SK-N-SH (cell line): ENCODE results near the gene TSPAN11. TPM values are rescaled to one million over a fixed set of nuclear protein-coding genes. Genes with fewer than 3 reads are reported as not detected.

Source experiments
- CTCF ChIA-PET: fragments of 300-600, 350-600 bp; formaldehyde crosslinking; extraction: SDS; loops from one replicate; lab custom pipeline; 2021; lab: Yijun Ruan, JAX
- POLR2A ChIA-PET: fragments of 350-600 bp; sonication (Branson Sonifier 250); formaldehyde crosslinking; extraction: SDS; loops from one replicate; lab custom pipeline; 2020; ENCODE audit warnings: antibody characterized with exemption, inconsistent platforms; lab: Yijun Ruan, JAX
- DNase-seq: peaks from one replicate; pipeline ENCODE4 v3.0.0; 2012
- H2AFZ ChIP-seq: fragments of 200-600 bp; sonication (generic); 2 replicates; pipeline ENCODE4 v1.8.1; 2016; ENCODE audit warnings: antibody characterized with exemption, mild to moderate bottlenecking, low read depth
- H3F3A ChIP-seq: fragments of 200-600 bp; sonication (generic); replicated peaks from 2 replicates; pipeline ENCODE3; 2016; ENCODE audit warnings: antibody characterized with exemption, mild to moderate bottlenecking; ENCODE audit not compliant: insufficient read depth
- H3K27ac ChIP-seq, 2 experiments: fragments of 200-500 bp in 1 of 2; fragments of 200-600 bp in 1 of 2; sonication (Bioruptor generic) in 1 of 2; sonication (generic), shearing (Covaris generic) in 1 of 2; 2 replicates each; pipeline versions ENCODE4 v1.5.1 to v1.6.1; 2014 to 2016; ENCODE audit warnings: low read depth in 2 of 2, inconsistent platforms in 1 of 2, low read length in 1 of 2, mild to moderate bottlenecking in 1 of 2, mixed read lengths in 1 of 2
- H3K27me3 ChIP-seq: fragments of 200-600 bp; sonication (generic), shearing (Covaris generic); 2 replicates; pipeline ENCODE4 v1.6.1; 2016; ENCODE audit warnings: mixed run types; ENCODE audit not compliant: insufficient read depth
- H3K36me3 ChIP-seq, 2 experiments: fragments of 200-500 bp in 1 of 2; fragments of 200-600 bp in 1 of 2; sonication (Bioruptor generic) in 1 of 2; sonication (generic) in 1 of 2; replicated peaks in 1 of 2; 2 replicates each; pipeline versions ENCODE3 to v1.5.1; 2014 to 2016; ENCODE audit warnings: low read length in 1 of 2, mild to moderate bottlenecking in 1 of 2; ENCODE audit not compliant: insufficient read depth in 2 of 2, control insufficient read depth in 1 of 2
- H3K4me1 ChIP-seq, 2 experiments: fragments of 200-500 bp in 1 of 2; fragments of 200-600 bp in 1 of 2; sonication (Bioruptor generic) in 1 of 2; sonication (generic), shearing (Covaris generic) in 1 of 2; 2 replicates each; pipeline versions ENCODE4 v1.5.1 to v1.6.1; 2014 to 2016; ENCODE audit warnings: low read depth in 1 of 2, low read length in 1 of 2, mixed run types in 1 of 2; ENCODE audit not compliant: insufficient read depth in 2 of 2, control insufficient read depth in 1 of 2
- H3K4me2 ChIP-seq: fragments of 200-600 bp; sonication (generic), shearing (Covaris generic); 2 replicates; pipeline ENCODE4 v1.6.1; 2017; ENCODE audit warnings: mixed run types
- H3K4me3 ChIP-seq, 2 experiments: fragments of 200-500 bp in 1 of 2; fragments of 200-600 bp in 1 of 2; sonication (Bioruptor generic) in 1 of 2; sonication (generic), shearing (Covaris generic) in 1 of 2; 2 replicates each; pipeline versions ENCODE4 v1.5.1 to v1.8.1; 2014 to 2016; ENCODE audit warnings: low read depth in 2 of 2, inconsistent platforms in 1 of 2, low read length in 1 of 2, mild to moderate bottlenecking in 1 of 2, mixed read lengths in 1 of 2, moderate library complexity in 1 of 2
- H3K79me2 ChIP-seq: fragments of 200-600 bp; sonication (generic); 2 replicates; pipeline ENCODE4 v1.8.1; 2017; ENCODE audit warnings: mild to moderate bottlenecking; ENCODE audit not compliant: insufficient read depth
- H3K9ac ChIP-seq: fragments of 200-600 bp; sonication (generic); 2 replicates; pipeline ENCODE4 v1.6.1; 2017; ENCODE audit warnings: mixed run types
- H3K9me2 ChIP-seq: fragments of 200-600 bp; sonication (generic); 2 replicates; pipeline ENCODE4 v1.6.1; 2017; ENCODE audit warnings: mixed run types
- H3K9me3 ChIP-seq: fragments of 200-600 bp; sonication (generic); 2 replicates; pipeline ENCODE4 v1.6.1; 2017; ENCODE audit warnings: mixed run types, mild to moderate bottlenecking, moderate library complexity
- H4K20me1 ChIP-seq: fragments of 200-600 bp; sonication (generic); 2 replicates; pipeline ENCODE4 v1.6.1; 2017; ENCODE audit warnings: mild to moderate bottlenecking, mixed run types; ENCODE audit not compliant: insufficient read depth
- FOSL2 ChIP-seq: IDR thresholded peaks from 2 replicates; pipeline ENCODE4 v1.4.0; 2012; ENCODE audit warnings: low read depth, mild to moderate bottlenecking, moderate library complexity, borderline replicate concordance
- IRF3 ChIP-seq: fragments of 150-350 bp; IDR thresholded peaks from 2 replicates; pipeline ENCODE4 v1.6.1; 2016; ENCODE audit warnings: mild to moderate bottlenecking, low read depth, low read length
- JUND ChIP-seq: IDR thresholded peaks from 2 replicates; pipeline ENCODE4 v1.4.0; 2012
- NRF1 ChIP-seq: IDR thresholded peaks from 2 replicates; pipeline ENCODE4 v1.6.1; 2012; ENCODE audit warnings: low read depth, mild to moderate bottlenecking, low read length
- RXRA ChIP-seq: IDR thresholded peaks from 2 replicates; pipeline ENCODE4 v1.4.0; 2012; ENCODE audit warnings: low read depth, mild to moderate bottlenecking, borderline replicate concordance
- SMC3 ChIP-seq: IDR thresholded peaks from 2 replicates; pipeline ENCODE4 v1.6.1; 2012; ENCODE audit warnings: low read depth, low read length, improper control_type of control experiment
- TAF1 ChIP-seq: IDR thresholded peaks from 2 replicates; pipeline ENCODE4 v1.6.1; 2012; ENCODE audit warnings: low read depth, mild to moderate bottlenecking, low read length, moderate library complexity, borderline replicate concordance
- ZBTB33 ChIP-seq: IDR thresholded peaks from 2 replicates; pipeline ENCODE4 v1.4.0; 2012; ENCODE audit warnings: low read depth, borderline replicate concordance
- WGBS: methylation state at CpG from one replicate; pipeline ENCODE4 v1.1.6; 2017; ENCODE audit warnings: low lambda C conversion rate; 5-methylcytosine and 5-hydroxymethylcytosine counted together
- polyA plus RNA-seq, 3 experiments: library from polyadenylated mRNA; depleted of rRNA; stranded (reverse); fragments of >200 nt; gene quantifications; 2 replicates each; pipeline ENCODE4 v1.2.3, GENCODE V29; 2012
- TF ChIP-seq, protein P1 (sequence below): fragments of 200-600 bp; sonication (generic); IDR thresholded peaks from 2 replicates; pipeline ENCODE4 v1.6.1; 2017; ENCODE audit warnings: antibody characterized with exemption, mild to moderate bottlenecking, moderate library complexity

TSPAN11 gene
- polyA plus RNA-seq, 1 of the 3 experiments (the other 2 are of a cell fraction) = 6.4 TPM

DNA sequence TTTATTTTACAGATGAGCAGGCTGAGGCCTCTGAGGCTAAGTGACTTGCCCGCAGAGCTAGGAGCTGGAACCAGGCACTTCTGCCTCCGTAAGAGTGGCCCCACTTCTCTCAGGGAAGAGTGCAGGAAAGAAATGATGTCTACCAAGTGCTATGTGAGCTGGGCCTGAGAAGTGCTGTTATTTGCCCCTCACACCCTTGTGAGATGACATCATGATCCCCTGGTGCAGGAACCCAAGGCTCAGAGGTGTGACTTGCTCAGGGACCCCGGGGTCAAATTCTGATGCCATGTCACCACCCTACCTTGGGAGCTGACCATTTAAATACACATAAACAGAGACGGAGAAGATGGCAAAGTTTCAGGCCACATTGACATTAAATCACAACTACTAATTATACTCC is 83.4 kb downstream of the TSPAN11 start:
- CTCF ChIA-PET = interaction anchor here (1.0 to 1.5 kb wide), 2 partner anchors 228 to 262 kb away, joined by 3 to 5 read pairs; no protein-coding TSS in a partner anchor
- H3K36me3 ChIP-seq = no peaks in the 10 kb centered on the region
- no peak overlapping the region for H2AFZ ChIP-seq
- H3K4me2 ChIP-seq = no peak overlapping the region
- peaks cover 3 to 9% of the 10 kb centered on the region in 2 experiments; a peak in 2 of 4 replicates for H3K4me1 ChIP-seq
- H3K27me3 ChIP-seq = no peaks in the 10 kb centered on the region
- no peak overlapping the region for H3K4me3 ChIP-seq
- H3K9ac ChIP-seq = no peak overlapping the region
- H3F3A ChIP-seq = no peaks in the 10 kb centered on the region
- TF ChIP-seq JUND (no peak), FOSL2 (no peak), RXRA (no peak)
- TF ChIP-seq, all 33 proteins: peak for 0
- POLR2A ChIA-PET = no interaction called here
- Histone ChIP-seq H3K79me2 (no peaks in the 10 kb centered on the region), H3K27ac (no peak overlapping the region), H4K20me1 (no peaks in the 10 kb centered on the region), H3K9me2 (no peaks in the 10 kb centered on the region), H3K9me3 (no peaks in the 10 kb centered on the region)
- WGBS = 70% methylated on average over 4 of the region's 4 CpGs
- no peak for DNase-seq

DNA sequence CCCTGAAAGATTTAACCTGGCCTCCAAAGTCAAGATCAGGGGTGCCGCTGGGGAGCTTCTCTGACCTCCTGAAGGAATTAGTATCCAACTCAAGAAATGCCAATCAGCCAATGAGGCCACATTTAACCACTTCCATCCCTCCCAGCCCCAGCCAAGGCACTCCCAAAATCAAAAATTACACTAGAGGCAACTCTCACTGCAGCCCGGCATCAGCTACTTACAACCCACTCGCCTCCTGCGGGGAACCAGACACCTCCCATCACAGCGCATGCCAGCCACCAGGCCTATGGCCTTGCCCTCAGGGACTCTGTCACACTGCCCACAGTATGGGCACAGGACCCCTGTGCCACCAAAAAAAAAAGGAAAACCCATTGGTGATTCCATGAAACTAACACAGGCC is 84.8 kb downstream of the TSPAN11 start:
- H3K9me2 ChIP-seq = no peaks in the 10 kb centered on the region
- TF ChIP-seq, protein P1, sequence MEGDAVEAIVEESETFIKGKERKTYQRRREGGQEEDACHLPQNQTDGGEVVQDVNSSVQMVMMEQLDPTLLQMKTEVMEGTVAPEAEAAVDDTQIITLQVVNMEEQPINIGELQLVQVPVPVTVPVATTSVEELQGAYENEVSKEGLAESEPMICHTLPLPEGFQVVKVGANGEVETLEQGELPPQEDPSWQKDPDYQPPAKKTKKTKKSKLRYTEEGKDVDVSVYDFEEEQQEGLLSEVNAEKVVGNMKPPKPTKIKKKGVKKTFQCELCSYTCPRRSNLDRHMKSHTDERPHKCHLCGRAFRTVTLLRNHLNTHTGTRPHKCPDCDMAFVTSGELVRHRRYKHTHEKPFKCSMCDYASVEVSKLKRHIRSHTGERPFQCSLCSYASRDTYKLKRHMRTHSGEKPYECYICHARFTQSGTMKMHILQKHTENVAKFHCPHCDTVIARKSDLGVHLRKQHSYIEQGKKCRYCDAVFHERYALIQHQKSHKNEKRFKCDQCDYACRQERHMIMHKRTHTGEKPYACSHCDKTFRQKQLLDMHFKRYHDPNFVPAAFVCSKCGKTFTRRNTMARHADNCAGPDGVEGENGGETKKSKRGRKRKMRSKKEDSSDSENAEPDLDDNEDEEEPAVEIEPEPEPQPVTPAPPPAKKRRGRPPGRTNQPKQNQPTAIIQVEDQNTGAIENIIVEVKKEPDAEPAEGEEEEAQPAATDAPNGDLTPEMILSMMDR = no peak
- H3K4me2 ChIP-seq = no peak overlapping the region
- no peaks in the 10 kb centered on the region for H3K79me2 ChIP-seq
- no peaks in the 10 kb centered on the region for H3K9me3 ChIP-seq
- ChIA-PET CTCF (interaction anchor here (0.9 to 1.5 kb wide), 5 partner anchors 10 to 261 kb away, joined by 3 to 5 read pairs (median 4); no protein-coding TSS in a partner anchor), POLR2A (interaction anchor here (0.5 kb wide), 1 partner anchor 17 kb away, joined by 3 read pairs; no protein-coding TSS in a partner anchor)
- WGBS = 76% methylated on average over 5 of the region's 5 CpGs
- no peaks in the 10 kb centered on the region for H4K20me1 ChIP-seq
- no peak overlapping the region for H2AFZ ChIP-seq
- H3K27ac ChIP-seq = no peak overlapping the region
- H3K36me3 ChIP-seq = no peaks in the 10 kb centered on the region
- no peaks in the 10 kb centered on the region for H3K27me3 ChIP-seq
- no peaks in the 10 kb centered on the region for H3F3A ChIP-seq
- no peak overlapping the region for H3K4me3 ChIP-seq
- H3K9ac ChIP-seq = no peak overlapping the region
- peaks cover 0 to 9% of the 10 kb centered on the region in 2 experiments; a peak in 1 of 4 replicates for H3K4me1 ChIP-seq
- DNase-seq = no peak

- Histone ChIP-seq H3K4me1 (peaks cover 0 to 9% of the 10 kb centered on the region in 2 experiments; a peak in 1 of 4 replicates), H4K20me1 (no peaks in the 10 kb centered on the region), H3K27me3 (no peaks in the 10 kb centered on the region), H3F3A (no peaks in the 10 kb centered on the region), H3K27ac (no peak overlapping the region), H3K4me2 (no peak overlapping the region), H3K79me2 (no peaks in the 10 kb centered on the region), H3K9me3 (no peaks in the 10 kb centered on the region), H2AFZ (no peak overlapping the region), H3K9me2 (no peaks in the 10 kb centered on the region), H3K4me3 (no peak overlapping the region), H3K9ac (no peak overlapping the region), H3K36me3 (no peaks in the 10 kb centered on the region)
- TF ChIP-seq TAF1 = no peak
- 0 out of 2 replicates have a peak, but pooled peaks have one; percentile 4 for TF ChIP-seq SMC3
- TF ChIP-seq IRF3 = no peak
- TF ChIP-seq, protein P1 = peak; percentile 34
- TF ChIP-seq ZBTB33 = no peak
- TF ChIP-seq NRF1 = no peak
- CTCF ChIA-PET = interaction anchor here (0.9 to 1.3 kb wide), 4 partner anchors 9 to 161 kb away, joined by 3 to 4 read pairs (median 4); no protein-coding TSS in a partner anchor
- WGBS = 68% methylated on average over 11 of the region's 11 CpGs
- POLR2A ChIA-PET = no interaction called here
- DNase-seq = no peak
Observed at GRCh38 chr12:31011746-31012566, 85.4 kb downstream of the TSPAN11 start.
